ENCODE results near the gene SERPINB5. TPM values are rescaled to one million over a fixed set of nuclear protein-coding genes. Genes with fewer than 3 reads are reported as not detected.

The SERPINB5 gene
- total RNA-seq, 1 experiment from 2014 or later = 0.11 TPM

GRCh38 chr18:63553081-63553480 lies 76.3 kb downstream of the SERPINB5 start:
- peak; percentile 37 for DNase-seq (ENCODE audit: low spot score)
- Histone ChIP-seq H3K27me3 (replicated peaks; ENCODE audit: insufficient read depth, low read depth, low read length, poor library complexity) (no peaks in the 10 kb centered on the region), H3K9me3 (ENCODE audit: low read depth, low read length, poor library complexity, severe bottlenecking) (no peaks in the 10 kb centered on the region), H3K36me3 (ENCODE audit: insufficient read depth, low read length, poor library complexity, severe bottlenecking) (no peaks in the 10 kb centered on the region), H3K4me3 (ENCODE audit: low read depth, low read length, poor library complexity, severe bottlenecking) (no peak overlapping the region), H3K27ac (ENCODE audit: low read depth, low read length, poor library complexity, severe bottlenecking) (no peak overlapping the region), H3K4me1 (ENCODE audit: insufficient read depth, low read length, poor library complexity, severe bottlenecking) (no peaks in the 10 kb centered on the region)
- intact Hi-C loops (cut with micrococcal nuclease; ENCODE audit: unreplicated experiment) = no loop called here
- POLR2A ChIA-PET (ENCODE audit: low non-redundant PET) = no interaction called here
- TF ChIP-seq EZH2 (IDR thresholded peaks at IDR 0.05; ENCODE audit: borderline replicate concordance, low read depth, low read length, poor library complexity, severe bottlenecking) (no peak), CTCF (conservative IDR thresholded peaks at IDR 0.05; ENCODE audit: low read depth, low read length) (no peak)
- no TSS peak for BruUV-seq (replicated peaks)
- CTCF ChIA-PET = no interaction called here

Other genes with a start within 250 kb of the SERPINB5 start
- gene BCL2, start 157.2 kb upstream of the SERPINB5 start, total RNA-seq (2021) = 19.6 and 24.9 TPM in 2 replicates
- gene KDSR, start 109.8 kb upstream of the SERPINB5 start, total RNA-seq (2021) = 449 and 493 TPM in 2 replicates
- 88.7 and 94.8 TPM in 2 replicates for gene VPS4B, start 54.5 kb upstream of the SERPINB5 start, total RNA-seq (2021)
- gene SERPINB12, start 65.4 kb downstream of the SERPINB5 start, total RNA-seq (2021) = not detected in 2 replicates
- gene SERPINB13, start 110.4 kb downstream of the SERPINB5 start, total RNA-seq (2021) = 0.49 and 0.50 TPM in 2 replicates
- not detected in 2 replicates for gene SERPINB4, start 167.3 kb downstream of the SERPINB5 start, total RNA-seq (2021)
- not detected in 2 replicates for gene SERPINB3, start 184.9 kb downstream of the SERPINB5 start, total RNA-seq (2021)
- gene SERPINB11, start 226.0 kb downstream of the SERPINB5 start, total RNA-seq (2021) = not detected in 2 replicates